GM12864 (cell line): ENCODE data around the gene C19orf25.
A peak's percentile ranks its signal among the peaks of the same experiment; 100 is the strongest.

Source experiments
- DNase-seq: peaks from one replicate; pipeline ENCODE4 v3.0.0-alpha.2; 2011; ENCODE audit warnings: low read depth
- H3K4me3 ChIP-seq: 2 replicates; pipeline ENCODE4 v1.5.1; 2011; ENCODE audit warnings: mild to moderate bottlenecking, low read depth, low read length, control low read depth
- TF ChIP-seq, protein P1 (sequence below): IDR thresholded peaks from 2 replicates; pipeline ENCODE4 v1.5.1; 2011; ENCODE audit warnings: low read depth, mild to moderate bottlenecking, moderate library complexity, low read length, control low read depth, inconsistent platforms; ENCODE audit errors: missing control alignments

The C19orf25 gene

GRCh38 chr19:1494115-1494815, 15.2 kb upstream of the C19orf25 start:
- no peak for DNase-seq
- no peak overlapping the region for H3K4me3 ChIP-seq
- TF ChIP-seq, protein P1, sequence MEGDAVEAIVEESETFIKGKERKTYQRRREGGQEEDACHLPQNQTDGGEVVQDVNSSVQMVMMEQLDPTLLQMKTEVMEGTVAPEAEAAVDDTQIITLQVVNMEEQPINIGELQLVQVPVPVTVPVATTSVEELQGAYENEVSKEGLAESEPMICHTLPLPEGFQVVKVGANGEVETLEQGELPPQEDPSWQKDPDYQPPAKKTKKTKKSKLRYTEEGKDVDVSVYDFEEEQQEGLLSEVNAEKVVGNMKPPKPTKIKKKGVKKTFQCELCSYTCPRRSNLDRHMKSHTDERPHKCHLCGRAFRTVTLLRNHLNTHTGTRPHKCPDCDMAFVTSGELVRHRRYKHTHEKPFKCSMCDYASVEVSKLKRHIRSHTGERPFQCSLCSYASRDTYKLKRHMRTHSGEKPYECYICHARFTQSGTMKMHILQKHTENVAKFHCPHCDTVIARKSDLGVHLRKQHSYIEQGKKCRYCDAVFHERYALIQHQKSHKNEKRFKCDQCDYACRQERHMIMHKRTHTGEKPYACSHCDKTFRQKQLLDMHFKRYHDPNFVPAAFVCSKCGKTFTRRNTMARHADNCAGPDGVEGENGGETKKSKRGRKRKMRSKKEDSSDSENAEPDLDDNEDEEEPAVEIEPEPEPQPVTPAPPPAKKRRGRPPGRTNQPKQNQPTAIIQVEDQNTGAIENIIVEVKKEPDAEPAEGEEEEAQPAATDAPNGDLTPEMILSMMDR, result no peak

- H3K4me3 ChIP-seq, result no peak overlapping the region
- TF ChIP-seq, protein P1, result no peak
- no peak for DNase-seq
Observed at GRCh38 chr19:1492474-1493006, 13.5 kb upstream of the C19orf25 start.

GRCh38 chr19:1491849-1492170, 12.8 kb upstream of the C19orf25 start:
- DNase-seq, result no peak
- TF ChIP-seq, protein P1, result no peak
- H3K4me3 ChIP-seq, result no peak overlapping the region

DNA sequence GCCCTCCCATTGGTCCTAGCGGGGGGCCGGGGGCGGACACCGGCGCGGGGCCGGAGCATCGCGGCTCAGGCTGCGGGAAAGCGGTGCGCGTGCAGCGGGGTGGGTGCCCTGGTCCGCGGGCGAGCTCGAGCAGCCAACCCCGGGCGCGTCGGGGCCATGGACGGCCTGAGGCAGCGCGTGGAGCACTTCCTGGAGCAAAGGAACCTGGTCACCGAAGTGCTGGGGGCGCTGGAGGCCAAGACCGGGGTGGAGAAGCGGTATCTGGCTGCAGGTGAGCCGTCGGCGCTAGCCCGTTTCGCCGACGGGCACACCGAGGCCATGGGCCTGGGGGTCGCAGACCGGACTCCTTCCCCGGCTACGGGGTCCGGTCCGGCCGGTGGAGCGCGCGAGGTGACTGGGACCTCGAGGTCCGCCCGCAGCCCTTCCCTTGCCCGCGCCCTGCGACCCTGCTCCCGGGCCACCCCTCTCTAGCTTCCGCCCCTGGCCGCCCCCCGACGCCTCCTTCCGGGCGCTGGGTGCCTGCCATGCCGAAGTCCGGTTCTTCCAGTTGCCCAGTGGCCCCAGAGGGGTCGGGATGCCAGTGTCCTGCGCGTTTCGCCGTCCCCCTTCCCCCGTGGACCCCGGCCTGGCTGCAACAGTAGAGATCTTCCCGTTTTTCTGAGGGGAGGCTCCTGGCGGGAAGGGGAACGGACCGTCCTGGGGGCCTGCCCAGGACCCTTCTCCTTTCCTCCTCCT, 12.3 kb upstream of the C19orf25 start, which contains the start of gene REEP6:
Gene REEP6 (plus strand): TSS at position 68 of the 735 bp plus-strand sequence. CDS start 89 bp downstream, at position 157.
- H3K4me3 ChIP-seq, result peak within 1 kb of the TSS; percentile 60
- TF ChIP-seq, protein P1, result no peak
- no peak for DNase-seq

DNA sequence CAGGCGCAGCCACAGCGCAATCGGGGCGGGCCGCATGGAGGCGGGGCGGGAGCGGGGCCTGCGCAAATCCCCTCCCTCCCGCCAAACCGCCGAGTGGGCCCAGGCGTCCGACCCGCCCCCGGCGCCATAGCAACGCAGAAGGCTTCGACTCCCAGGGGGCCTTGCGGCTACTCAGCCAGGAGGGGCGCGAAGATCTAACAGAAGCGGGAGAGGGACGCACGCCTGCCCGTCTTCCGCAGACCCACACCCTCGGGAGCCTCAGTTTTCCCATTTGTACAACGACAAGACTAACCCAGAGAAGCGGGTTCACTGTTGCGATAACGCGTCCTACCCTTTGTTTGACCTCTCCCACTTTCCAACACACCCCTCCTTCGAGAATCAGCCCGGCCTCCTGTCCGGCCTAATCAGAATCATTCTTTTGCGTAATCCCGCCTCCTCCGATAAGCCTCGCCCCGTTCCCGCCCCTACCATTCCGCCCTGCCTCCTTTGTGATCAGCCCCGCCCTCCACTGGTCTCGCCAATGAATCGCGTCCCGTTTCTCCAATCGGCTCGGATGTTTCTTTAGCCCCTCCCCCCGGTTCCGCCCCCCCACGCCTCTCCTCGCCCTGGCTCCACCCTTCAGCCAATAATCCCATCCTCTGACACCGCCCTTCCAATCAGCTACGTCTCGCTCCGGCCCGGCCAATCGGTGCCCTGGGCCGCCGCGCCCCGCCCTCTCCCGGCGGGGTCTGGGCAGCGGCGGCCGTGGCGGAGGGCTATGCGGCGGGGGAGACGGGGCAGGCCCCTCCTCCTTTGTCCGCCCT, 11.5 kb upstream of the C19orf25 start, which contains the start of gene PCSK4:
Gene PCSK4 (minus strand): TSS at position 40 of the 803 bp plus-strand sequence. CDS start 4 bp downstream, at position 36.
- TF ChIP-seq, protein P1, result no peak
- peak within 1 kb of the TSS; percentile 60 for H3K4me3 ChIP-seq
- DNase-seq, result peak; percentile 89

DNA sequence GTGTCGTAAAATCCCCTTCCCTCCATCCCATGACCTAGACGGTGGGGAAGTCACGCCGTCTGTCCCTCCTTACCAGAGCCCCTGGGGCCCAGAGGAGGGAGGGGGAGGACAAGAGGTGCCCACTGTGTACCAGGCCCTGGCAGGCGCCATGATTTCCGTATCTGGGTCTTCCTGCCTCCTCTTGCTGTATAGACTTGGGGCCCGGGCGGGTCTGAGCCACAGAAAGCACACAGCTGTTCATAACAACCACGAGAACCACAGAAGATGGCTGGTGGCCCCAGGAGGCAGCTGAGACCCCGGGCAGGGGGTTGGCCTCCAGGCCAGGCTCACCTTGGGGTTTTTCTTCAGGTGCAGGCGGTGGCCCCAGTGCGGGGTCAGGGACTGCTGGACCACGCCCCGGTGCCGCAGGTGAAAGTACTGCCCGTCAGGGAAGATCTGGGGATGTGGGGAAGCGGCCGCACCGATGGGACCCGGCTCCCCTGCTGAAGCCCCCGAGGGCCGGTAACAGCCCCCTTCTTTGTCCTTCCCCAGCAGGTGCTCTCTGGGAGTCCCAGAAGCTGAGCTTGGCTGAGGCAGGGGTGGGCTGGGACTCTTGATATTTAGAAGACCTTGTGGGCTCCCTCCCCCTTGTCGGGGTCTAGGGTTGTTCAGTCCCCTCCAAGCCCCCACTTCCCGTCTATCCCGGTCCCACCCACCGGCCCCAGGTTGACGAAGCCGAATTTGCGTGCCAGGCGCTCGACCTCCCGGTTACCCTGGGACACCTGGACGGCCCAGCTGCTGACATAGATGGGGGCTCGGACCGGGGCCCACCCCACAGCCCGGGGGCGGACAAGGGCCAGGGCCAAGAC, 10.7 kb upstream of the C19orf25 start:
- TF ChIP-seq, protein P1, result no peak
- peak overlapping the region; percentile 60 for H3K4me3 ChIP-seq
- DNase-seq, result no peak
